Osteocyte (in vitro differentiated cells): ENCODE measurements around the gene KRTAP5-10. TPM values are rescaled to one million over a fixed set of nuclear protein-coding genes. Genes with fewer than 3 reads are reported as not detected.
A peak's percentile ranks its signal among the peaks of the same experiment; 100 is the strongest.
"Not testable (repeated sequence)": the region's sequence is repeated elsewhere in the genome, so short reads cannot be mapped to it uniquely, and the experiment has no call there.

Experiments
- DNase-seq: peaks from one replicate; pipeline ENCODE4 v3.0.0; 2021; ENCODE audit warnings: mixed read lengths; ENCODE audit not compliant: unreplicated experiment; ENCODE audit errors: extremely low spot score
- H3K27ac Mint-ChIP-seq: one replicate; pipeline ENCODE4 v1.8.0; 2021; ENCODE audit warnings: mild to moderate bottlenecking, mixed read lengths; ENCODE audit not compliant: unreplicated experiment
- H3K27me3 Mint-ChIP-seq: one replicate; pipeline ENCODE4 v1.8.0; 2021; ENCODE audit warnings: mixed read lengths; ENCODE audit not compliant: unreplicated experiment
- H3K36me3 Mint-ChIP-seq: one replicate; pipeline ENCODE4 v1.8.0; 2021; ENCODE audit warnings: mixed read lengths; ENCODE audit not compliant: unreplicated experiment
- H3K4me1 Mint-ChIP-seq: one replicate; pipeline ENCODE4 v1.8.0; 2021; ENCODE audit warnings: mixed read lengths; ENCODE audit not compliant: unreplicated experiment
- H3K4me3 Mint-ChIP-seq: one replicate; pipeline ENCODE4 v1.8.0; 2021; ENCODE audit warnings: mild to moderate bottlenecking, moderate library complexity, mixed read lengths; ENCODE audit not compliant: unreplicated experiment
- H3K9me3 Mint-ChIP-seq: one replicate; pipeline ENCODE4 v1.8.0; 2021; ENCODE audit warnings: mixed read lengths; ENCODE audit not compliant: unreplicated experiment
- CTCF ChIP-seq: fragments of 200-600 bp; sonication (generic); IDR thresholded peaks from 2 replicates; pipeline ENCODE4 v1.5.0; 2021; ENCODE audit warnings: antibody characterized with exemption, mild to moderate bottlenecking, moderate library complexity
- total RNA-seq: library from RNA; stranded (reverse); gene quantifications from 2 replicates; pipeline ENCODE4 v1.2.1, GENCODE V29; 2021

The KRTAP5-10 gene
- total RNA-seq, 1 donor from 2014 or later: 0.30 TPM

- peak; percentile 57 for DNase-seq
- Mint-ChIP-seq H3K27me3 (peaks cover 3% of the 10 kb centered on the region), H3K4me3 (no peak overlapping the region), H3K9me3 (no peaks in the 10 kb centered on the region), H3K4me1 (no peaks in the 10 kb centered on the region), H3K27ac (no peak overlapping the region), H3K36me3 (no peaks in the 10 kb centered on the region)
- no peak for TF ChIP-seq CTCF
These were observed 39.3 kb upstream of the KRTAP5-10 start for GRCh38 chr11:71525938-71526495.

- not testable (repeated sequence) for H3K9me3 Mint-ChIP-seq, H3K4me3 Mint-ChIP-seq, H3K27ac Mint-ChIP-seq, H3K27me3 Mint-ChIP-seq, H3K4me1 Mint-ChIP-seq, H3K36me3 Mint-ChIP-seq
- DNase-seq: peak; percentile 60
These were observed 38.4 kb upstream of the KRTAP5-10 start, which contains the start of gene KRTAP5-7 for GRCh38 chr11:71526796-71527575. KRTAP5-7 (plus strand) TSS chr11:71527267; CDS start chr11:71527301, 34 bp downstream.

- Mint-ChIP-seq H3K27me3 (peaks cover 3% of the 10 kb centered on the region), H3K9me3 (no peaks in the 10 kb centered on the region), H3K4me1 (no peaks in the 10 kb centered on the region), H3K27ac (no peak overlapping the region), H3K4me3 (no peak overlapping the region), H3K36me3 (no peaks in the 10 kb centered on the region)
- DNase-seq: peak; percentile 70
- TF ChIP-seq CTCF: no peak
These were observed 37.7 kb upstream of the KRTAP5-10 start for GRCh38 chr11:71527576-71528210.

- H3K9me3 Mint-ChIP-seq: no peaks in the 10 kb centered on the region
- no peak overlapping the region for H3K27ac Mint-ChIP-seq
- no peaks in the 10 kb centered on the region for H3K36me3 Mint-ChIP-seq
- peaks cover 3% of the 10 kb centered on the region for H3K27me3 Mint-ChIP-seq
- DNase-seq: peak; percentile 53
- H3K4me3 Mint-ChIP-seq: no peak overlapping the region
- H3K4me1 Mint-ChIP-seq: no peaks in the 10 kb centered on the region
- TF ChIP-seq CTCF: no peak
These were observed 34.8 kb upstream of the KRTAP5-10 start for GRCh38 chr11:71530602-71531001.

- Mint-ChIP-seq H3K9me3 (no peaks in the 10 kb centered on the region), H3K4me3 (no peak overlapping the region), H3K27ac (no peak overlapping the region), H3K36me3 (no peaks in the 10 kb centered on the region), H3K4me1 (no peaks in the 10 kb centered on the region), H3K27me3 (no peaks in the 10 kb centered on the region)
- TF ChIP-seq CTCF: no peak
- peak; percentile 34 for DNase-seq
These were observed 33.2 kb upstream of the KRTAP5-10 start for GRCh38 chr11:71532036-71532610.

GRCh38 chr11:71534711-71535608 is 30.4 kb upstream of the KRTAP5-10 start:
- H3K27ac Mint-ChIP-seq, H3K9me3 Mint-ChIP-seq, H3K27me3 Mint-ChIP-seq, H3K36me3 Mint-ChIP-seq, H3K4me1 Mint-ChIP-seq, H3K4me3 Mint-ChIP-seq: not testable (repeated sequence)
- peak; percentile 66 for DNase-seq
